ENCODE data around the gene CNPPD1.

The CNPPD1 gene

GRCh38 chr2:219167997-219168396, 8.7 kb downstream of the CNPPD1 start:
- intact Hi-C loops (cut with DNase I) = no loop called here
- DNase-seq = peak in 1 of 10 donors; percentile 17

GRCh38 chr2:219165058-219165911, 11.4 kb downstream of the CNPPD1 start:
- intact Hi-C loops (cut with DNase I) = no loop called here

GRCh38 chr2:219163156-219163555, 13.6 kb downstream of the CNPPD1 start:
- intact Hi-C loops (cut with DNase I) = no loop called here

More at GRCh38 chr2:219165058-219165911, 11.4 kb downstream of the CNPPD1 start:
- DNase-seq = peak in 1 of 10 donors; percentile 62

GRCh38 chr2:219161097-219161496, 15.6 kb downstream of the CNPPD1 start:
- DNase-seq = no peak
- intact Hi-C loops (cut with DNase I) = loop anchor here (2.0 kb wide), 1 partner anchor 16 kb away; the partner anchor contains the start of gene CNPPD1

More at GRCh38 chr2:219163156-219163555, 13.6 kb downstream of the CNPPD1 start:
- DNase-seq = peak in 1 of 10 donors; percentile 63

GRCh38 chr2:219160186-219161017, 16.3 kb downstream of the CNPPD1 start, which contains the start of gene NHEJ1:
NHEJ1 (minus strand) TSS chr2:219160815; CDS start chr2:219158362, 2,453 bp downstream.
- intact Hi-C loops (cut with DNase I) = loop anchor here (1.0 to 2.0 kb wide), 2 partner anchors 16 to 138 kb away; partner anchors contain the start of gene CNPPD1
- peak; percentile 86 to 99 (median 95) for DNase-seq

GRCh38 chr2:219159771-219160185, 16.9 kb downstream of the CNPPD1 start:
- DNase-seq = no peak
- intact Hi-C loops (cut with DNase I) = loop anchor here (1.0 to 10.0 kb wide), 3 partner anchors 17 to 285 kb away; partner anchors contain the start of gene CNPPD1

- intact Hi-C loops (cut with DNase I) = loop anchor here (10.0 kb wide), 1 partner anchor 284 kb away; no protein-coding TSS in a partner anchor
- no peak for DNase-seq
These were observed 18.1 kb downstream of the CNPPD1 start for GRCh38 chr2:219158586-219158985.

- DNase-seq = peak in 1 of 10 donors; percentile 4
- intact Hi-C loops (cut with DNase I) = loop anchor here (10.0 kb wide), 1 partner anchor 283 kb away; no protein-coding TSS in a partner anchor
These were observed 18.7 kb downstream of the CNPPD1 start for GRCh38 chr2:219158025-219158424.

GRCh38 chr2:219157396-219157795, 19.3 kb downstream of the CNPPD1 start:
- intact Hi-C loops (cut with DNase I) = loop anchor here (10.0 kb wide), 1 partner anchor 283 kb away; no protein-coding TSS in a partner anchor
- DNase-seq = peak in 1 of 10 donors; percentile 12

GRCh38 chr2:219155054-219155644, 21.6 kb downstream of the CNPPD1 start:
- peak in 2 of 10 donors; percentile 5 to 28 for DNase-seq
- intact Hi-C loops (cut with DNase I) = loop anchor here (1.0 to 10.0 kb wide), 3 partner anchors 96 to 280 kb away; no protein-coding TSS in a partner anchor

- no peak for DNase-seq
These were observed 27.1 kb downstream of the CNPPD1 start for GRCh38 chr2:219149667-219150066.

GRCh38 chr2:219142329-219142728, 34.4 kb downstream of the CNPPD1 start:
- intact Hi-C loops (cut with DNase I) = no loop called here
- no peak for DNase-seq

More at GRCh38 chr2:219149667-219150066, 27.1 kb downstream of the CNPPD1 start:
- intact Hi-C loops (cut with DNase I) = loop anchor here (10.0 kb wide), 1 partner anchor 275 kb away; no protein-coding TSS in a partner anchor

- intact Hi-C loops (cut with DNase I) = no loop called here
- no peak for DNase-seq
These were observed 36.0 kb downstream of the CNPPD1 start for GRCh38 chr2:219140722-219141121.

- intact Hi-C loops (cut with DNase I) = no loop called here
- DNase-seq = no peak
These were observed 42.7 kb downstream of the CNPPD1 start for GRCh38 chr2:219133976-219134375.

- intact Hi-C loops (cut with DNase I) = no loop called here
- no peak for DNase-seq
These were observed 45.0 kb downstream of the CNPPD1 start for GRCh38 chr2:219131744-219132143.

- intact Hi-C loops (cut with DNase I) = no loop called here
- no peak for DNase-seq
These were observed 45.4 kb downstream of the CNPPD1 start for GRCh38 chr2:219131327-219131726.

- peak in 1 of 10 donors; percentile 67 for DNase-seq
- intact Hi-C loops (cut with DNase I) = no loop called here
These were observed 47.1 kb downstream of the CNPPD1 start for GRCh38 chr2:219129589-219129988.

GRCh38 chr2:219128396-219128795, 48.3 kb downstream of the CNPPD1 start:
- DNase-seq = no peak
- intact Hi-C loops (cut with DNase I) = no loop called here

- intact Hi-C loops (cut with DNase I) = no loop called here
- DNase-seq = no peak
These were observed 49.6 kb downstream of the CNPPD1 start for GRCh38 chr2:219127037-219127635.
